Ishikawa (cell line): ENCODE data around the gene TUBAL3.
A peak's percentile ranks its signal among the peaks of the same experiment; 100 is the strongest.

Experiments used
- CEBPB ChIP-seq: IDR thresholded peaks from 2 replicates; pipeline ENCODE4 v1.6.1; 2012
- CREB1 ChIP-seq: IDR thresholded peaks from 2 replicates; pipeline ENCODE4 v1.6.1; 2012; ENCODE audit warnings: low read depth
- EGR1 ChIP-seq: IDR thresholded peaks from 2 replicates; pipeline ENCODE4 v1.6.1; 2012
- EP300 ChIP-seq: IDR thresholded peaks from 2 replicates; pipeline ENCODE4 v1.6.1; 2012; ENCODE audit warnings: borderline replicate concordance
- FOXM1 ChIP-seq: IDR thresholded peaks from 2 replicates; pipeline ENCODE4 v1.6.1; 2012; ENCODE audit warnings: low read depth, borderline replicate concordance
- MAX ChIP-seq: IDR thresholded peaks from 2 replicates; pipeline ENCODE4 v1.6.1; 2012
- NFIC ChIP-seq: IDR thresholded peaks from 2 replicates; pipeline ENCODE4 v1.6.1; 2012
- RAD21 ChIP-seq: IDR thresholded peaks from 2 replicates; pipeline ENCODE4 v1.6.1; 2012; ENCODE audit warnings: low read depth
- REST ChIP-seq: IDR thresholded peaks from 2 replicates; pipeline ENCODE4 v1.6.1; 2012; ENCODE audit warnings: low read depth, mild to moderate bottlenecking
- TAF1 ChIP-seq: IDR thresholded peaks from 2 replicates; pipeline ENCODE4 v1.6.1; 2012; ENCODE audit warnings: low read depth, mild to moderate bottlenecking
- TCF12 ChIP-seq: IDR thresholded peaks from 2 replicates; pipeline ENCODE4 v1.6.1; 2012; ENCODE audit warnings: low read depth
- TEAD4 ChIP-seq: IDR thresholded peaks from 2 replicates; pipeline ENCODE4 v1.6.1; 2012
- USF1 ChIP-seq: IDR thresholded peaks from 2 replicates; pipeline ENCODE4 v1.6.1; 2012
- YY1 ChIP-seq: IDR thresholded peaks from 2 replicates; pipeline ENCODE4 v1.6.1; 2012; ENCODE audit warnings: low read depth
- ZBTB7A ChIP-seq: IDR thresholded peaks from 2 replicates; pipeline ENCODE4 v1.6.1; 2012; ENCODE audit warnings: low read depth

Gene TUBAL3

GRCh38 chr10:5400468-5401240 lies 4.0 kb downstream of the TUBAL3 start:
- no peak for TF ChIP-seq RAD21
- TF ChIP-seq TAF1 = no peak
- TF ChIP-seq TCF12 = peak; percentile 73
- peak; percentile 49; the same call in 1 of the 2 replicates for TF ChIP-seq EP300
- TF ChIP-seq EGR1 = no peak
- TF ChIP-seq NFIC = peak; percentile 88
- 0 out of 2 replicates have a peak, but pooled peaks have one; percentile 34 for TF ChIP-seq YY1
- peak; percentile 65 for TF ChIP-seq TEAD4
- no peak for TF ChIP-seq CREB1
- peak; percentile 31; the same call in 1 of the 2 replicates for TF ChIP-seq MAX
- no peak for TF ChIP-seq USF1
- no peak for TF ChIP-seq REST
- TF ChIP-seq CEBPB = no peak

GRCh38 chr10:5399332-5399731 lies 5.3 kb downstream of the TUBAL3 start:
- TF ChIP-seq YY1 = no peak
- TF ChIP-seq MAX = no peak
- no peak for TF ChIP-seq ZBTB7A
- no peak for TF ChIP-seq EP300

GRCh38 chr10:5396556-5397300 lies 7.9 kb downstream of the TUBAL3 start:
- TF ChIP-seq MAX (no peak), TAF1 (no peak), CREB1 (no peak), EP300 (no peak), NFIC (no peak), EGR1 (no peak), REST (no peak), TCF12 (no peak), RAD21 (no peak), TEAD4 (no peak)

- TF ChIP-seq TEAD4 (no peak), RAD21 (no peak), EP300 (no peak), FOXM1 (no peak), YY1 (no peak), TCF12 (no peak), REST (no peak), ZBTB7A (no peak), CREB1 (no peak), TAF1 (no peak), EGR1 (no peak), MAX (no peak), USF1 (no peak), NFIC (no peak), CEBPB (no peak)
Observed at GRCh38 chr10:5395168-5395567, 9.5 kb downstream of the TUBAL3 start.
